ENCODE results near the gene LCA5. TPM values are rescaled to one million over a fixed set of nuclear protein-coding genes. Genes with fewer than 3 reads are reported as not detected.
"Not testable (repeated sequence)": the region's sequence is repeated elsewhere in the genome, so short reads cannot be mapped to it uniquely, and the experiment has no call there.

The LCA5 gene
- total RNA-seq (10 to 100 TPM in 2 of 4 donors, 1 to 10 TPM in 2; 5.0 to 10.7 (median 8.8) TPM), polyA plus RNA-seq (1 to 10 TPM in 1 of 3 donors, under 1 TPM in 2; 0.23 to 1.2 (median 0.82) TPM)

GRCh38 chr6:79536954-79537747 is at the start of gene LCA5:
Gene LCA5, minus strand, starts transcription at chr6:79537430. Its CDS starts 18,536 bp downstream, at chr6:79518894.
- Histone ChIP-seq H3K27me3 (no peaks in the 10 kb centered on the region), H3K9me3 (no peaks in the 10 kb centered on the region), H3K36me3 (no peaks in the 10 kb centered on the region), H3K4me3 (peak within 1 kb of the TSS; percentile 61 to 79 (median 72)), H3K4me1 (peaks cover 0 to 19% (median 0%) of the 10 kb centered on the region in 4 donors), H3K27ac (peak within 1 kb of the TSS; percentile 86 to 95 (median 90))
- intact Hi-C loops (cut with DNase I) = loop anchor here (2.0 to 5.0 kb wide), 2 partner anchors 302 to 460 kb away; partner anchors contain the start of genes HMGN3 and PHIP
- no peak for TF ChIP-seq CTCF (IDR thresholded peaks at IDR 0.05)
- no peak for TF ChIP-seq EP300 (IDR thresholded peaks at IDR 0.05)
- peak; percentile 60 to 88 (median 78) for TF ChIP-seq POLR2AphosphoS5 (IDR thresholded peaks at IDR 0.05)
- peak in 1 of 2 donors; percentile 18 for TF ChIP-seq POLR2A (IDR thresholded peaks at IDR 0.05)
- WGBS, 2 donors = 1% methylated on average over 56 of the region's 56 CpGs
- peak; percentile 97 for DNase-seq

- Histone ChIP-seq H3K27me3 (no peaks in the 10 kb centered on the region), H3K27ac (no peak overlapping the region), H3K4me1 (no peaks in the 10 kb centered on the region), H3K9me3 (peaks cover 0 to 3% (median 0%) of the 10 kb centered on the region in 4 donors), H3K36me3 (no peaks in the 10 kb centered on the region), H3K4me3 (no peak overlapping the region)
- no peak for DNase-seq
- no peak for TF ChIP-seq POLR2AphosphoS5 (IDR thresholded peaks at IDR 0.05)
- TF ChIP-seq CTCF (IDR thresholded peaks at IDR 0.05) = peak in 1 of 4 experiments; percentile 13
- intact Hi-C loops (cut with DNase I) = no loop called here
These were observed 49.3 kb upstream of the LCA5 start for GRCh38 chr6:79586548-79586947.

DNA sequence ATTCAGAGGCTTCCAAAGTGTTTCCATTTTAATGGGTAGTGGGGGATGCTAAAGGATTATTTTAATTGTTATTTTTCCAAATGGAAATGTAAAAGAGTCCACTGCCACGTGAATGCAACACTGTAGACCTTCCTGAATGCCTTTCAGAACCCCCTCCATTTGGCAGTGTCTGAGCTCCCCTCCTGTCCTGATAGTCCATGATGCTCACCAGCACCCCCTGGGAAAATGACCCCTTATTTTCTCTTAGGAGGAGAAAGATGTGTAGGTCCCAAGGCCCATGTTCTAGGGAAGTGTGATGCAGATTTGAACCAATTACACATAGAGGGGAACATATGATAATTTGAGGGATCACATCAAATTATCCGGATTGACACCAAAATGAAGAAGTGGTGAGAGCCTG is 47.1 kb upstream of the LCA5 start:
- intact Hi-C loops (cut with DNase I) = no loop called here
- TF ChIP-seq CTCF (IDR thresholded peaks at IDR 0.05) (no peak), POLR2A (IDR thresholded peaks at IDR 0.05) (no peak), POLR2AphosphoS5 (IDR thresholded peaks at IDR 0.05) (no peak), EP300 (IDR thresholded peaks at IDR 0.05) (no peak)
- Histone ChIP-seq H3K27me3 (no peaks in the 10 kb centered on the region), H3K27ac (no peak overlapping the region), H3K4me1 (no peaks in the 10 kb centered on the region), H3K9me3 (peaks cover 0 to 3% (median 0%) of the 10 kb centered on the region in 4 donors), H3K4me3 (no peak overlapping the region), H3K36me3 (no peaks in the 10 kb centered on the region)
- 81 to 90% methylated on average over 2 of the region's 2 CpGs for WGBS, 2 donors
- DNase-seq = no peak

DNA sequence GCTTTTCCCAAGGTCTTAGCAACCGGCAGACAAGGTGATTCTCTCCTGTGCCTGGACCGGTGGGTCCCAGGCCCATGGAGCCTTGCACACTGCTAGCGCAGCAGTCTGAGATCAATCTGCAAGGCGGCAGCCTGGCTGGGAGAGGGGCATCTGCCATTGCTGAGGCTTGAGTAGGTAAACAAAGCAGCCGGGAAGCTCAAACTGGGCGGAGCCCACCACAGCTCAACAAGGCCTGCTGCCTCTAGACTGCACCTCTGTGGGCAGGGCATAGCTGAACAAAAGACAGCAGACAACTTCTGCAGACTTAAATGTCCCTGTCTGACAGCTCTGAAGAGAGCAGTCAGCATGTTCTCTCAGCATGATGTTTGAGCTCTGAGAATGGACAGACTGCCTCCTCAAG is 40.7 kb upstream of the LCA5 start:
- H3K9me3 ChIP-seq; DNase-seq; H3K27ac ChIP-seq; H3K36me3 ChIP-seq; intact Hi-C loops (cut with DNase I); H3K4me3 ChIP-seq; H3K27me3 ChIP-seq; H3K4me1 ChIP-seq: not testable (repeated sequence)
- WGBS, 2 donors = 83 to 89% methylated on average over 6 of the region's 6 CpGs

DNA sequence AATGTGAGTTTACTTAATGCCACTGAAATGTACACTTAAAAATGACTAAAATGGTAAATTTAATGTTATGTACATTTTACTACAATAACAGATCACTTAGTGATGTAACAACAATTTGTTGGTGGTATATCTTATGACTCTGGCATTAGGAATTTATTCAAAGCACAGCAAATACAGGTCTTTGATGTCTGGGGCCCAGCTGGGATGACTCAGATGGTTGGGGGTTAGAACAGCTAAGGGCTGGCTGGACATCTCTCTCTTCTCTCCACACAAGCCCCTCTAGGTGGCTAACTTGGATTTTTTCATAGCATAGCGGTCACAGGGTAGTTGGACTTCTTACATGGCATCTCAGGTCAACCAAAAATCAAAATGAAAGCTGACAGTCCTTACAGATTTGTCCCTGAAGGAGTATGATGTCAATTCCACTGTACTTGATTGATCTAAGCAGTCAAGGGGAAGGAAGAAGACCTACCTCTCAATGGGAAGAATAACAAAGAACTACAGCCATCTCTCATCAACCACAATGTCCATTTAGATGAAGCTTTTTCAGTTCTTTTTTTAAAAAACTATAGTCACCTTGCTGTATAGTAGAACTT is 37.5 kb upstream of the LCA5 start:
- Histone ChIP-seq H3K4me1 (peaks cover 0 to 15% (median 8%) of the 10 kb centered on the region in 4 donors), H3K4me3 (no peak overlapping the region), H3K9me3 (no peaks in the 10 kb centered on the region), H3K27ac (no peak overlapping the region), H3K36me3 (no peaks in the 10 kb centered on the region), H3K27me3 (no peaks in the 10 kb centered on the region)
- intact Hi-C loops (cut with DNase I) = loop anchor here (5.0 kb wide), 1 partner anchor 138 kb away; no protein-coding TSS in a partner anchor
- TF ChIP-seq POLR2A (IDR thresholded peaks at IDR 0.05) (no peak), POLR2AphosphoS5 (IDR thresholded peaks at IDR 0.05) (no peak), EP300 (IDR thresholded peaks at IDR 0.05) (no peak), CTCF (IDR thresholded peaks at IDR 0.05) (no peak)
- DNase-seq = no peak
- 95 to 96% methylated on average over 1 of the region's 1 CpG for WGBS, 2 donors
